AG09319 (cell line): ENCODE results near the gene ATL1.
"Not testable (repeated sequence)": the region's sequence is repeated elsewhere in the genome, so short reads cannot be mapped to it uniquely, and the experiment has no call there.

Experiments
- DNase-seq: peaks from one replicate; pipeline ENCODE4 v3.0.0-alpha.2; 2010; ENCODE audit warnings: low read depth; ENCODE audit errors: extremely low read depth
- CTCF ChIP-seq: IDR thresholded peaks from 2 replicates; pipeline ENCODE4 v1.5.1; 2011; ENCODE audit warnings: low read depth, mild to moderate bottlenecking, inconsistent platforms, low read length, moderate library complexity

ATL1 gene

GRCh38 chr14:50624447-50624846 lies 64.5 kb downstream of the ATL1 start:
- no peak for DNase-seq
- TF ChIP-seq CTCF = no peak

GRCh38 chr14:50624947-50625346 lies 65.0 kb downstream of the ATL1 start:
- not testable (repeated sequence) for DNase-seq

- no peak for TF ChIP-seq CTCF
- no peak for DNase-seq
Measured at GRCh38 chr14:50631408-50631821, 71.5 kb downstream of the ATL1 start.

- DNase-seq = no peak
- no peak for TF ChIP-seq CTCF
Measured at GRCh38 chr14:50633954-50634353, 74.0 kb downstream of the ATL1 start.

GRCh38 chr14:50635141-50635540 lies 75.2 kb downstream of the ATL1 start:
- DNase-seq = no peak
- TF ChIP-seq CTCF = no peak

GRCh38 chr14:50647282-50647681 lies 87.3 kb downstream of the ATL1 start:
- no peak for DNase-seq
- TF ChIP-seq CTCF = no peak

GRCh38 chr14:50647753-50648152 lies 87.8 kb downstream of the ATL1 start:
- DNase-seq = peak; percentile 39
- TF ChIP-seq CTCF = no peak

- no peak for TF ChIP-seq CTCF
- no peak for DNase-seq
Measured at GRCh38 chr14:50649691-50650090, 89.7 kb downstream of the ATL1 start.
